Ureter (tissue), 1 donor: ENCODE measurements around the gene SLC26A6. TPM values are rescaled to one million over a fixed set of nuclear protein-coding genes. Genes with fewer than 3 reads are reported as not detected.

Source experiments
- total RNA-seq: library from RNA; stranded (reverse); gene quantifications from one replicate; pipeline ENCODE4 v1.2.4, GENCODE V29; 2023
- donor health status: DM: yes; HTN: yes; CAD: no.

SLC26A6 gene
- total RNA-seq, 1 donor from 2014 or later = 12.3 TPM

Other genes with a start within 250 kb of the SLC26A6 start
- 259 TPM for gene PLXNB1, start 205.4 kb downstream of the SLC26A6 start, total RNA-seq
- gene CCDC51, start 195.3 kb downstream of the SLC26A6 start, total RNA-seq = 10.4 TPM
- 237 TPM for gene TMA7, start 195.2 kb downstream of the SLC26A6 start, total RNA-seq
- gene ATRIP, start 188.7 kb downstream of the SLC26A6 start, total RNA-seq = 9.6 TPM
- 294 TPM for gene SHISA5, start 131.3 kb downstream of the SLC26A6 start, total RNA-seq
- gene PFKFB4, start 78.7 kb downstream of the SLC26A6 start, total RNA-seq = 7.4 TPM
- gene UCN2, start 71.7 kb downstream of the SLC26A6 start, total RNA-seq = 1.5 TPM
- gene COL7A1, start 40.1 kb downstream of the SLC26A6 start, total RNA-seq = 62.9 TPM
- gene UQCRC1, start 25.8 kb downstream of the SLC26A6 start, total RNA-seq = 178 TPM
- gene TMEM89, start 13.7 kb downstream of the SLC26A6 start, total RNA-seq = not detected
- gene CELSR3, start 27.4 kb upstream of the SLC26A6 start, total RNA-seq = 1.5 TPM
- 21.6 TPM for gene NCKIPSD, start 50.5 kb upstream of the SLC26A6 start, total RNA-seq
- gene IP6K2, start 81.8 kb upstream of the SLC26A6 start, total RNA-seq = 97.0 TPM
- 43.6 TPM for gene PRKAR2A, start 212.4 kb upstream of the SLC26A6 start, total RNA-seq